Myocyte (in vitro differentiated cells): Measurements from ENCODE around the gene USP30. TPM values are rescaled to one million over a fixed set of nuclear protein-coding genes. Genes with fewer than 3 reads are reported as not detected.
A peak's percentile ranks its signal among the peaks of the same experiment; 100 is the strongest.
"Not testable (repeated sequence)": the region's sequence is repeated elsewhere in the genome, so short reads cannot be mapped to it uniquely, and the experiment has no call there.

Experiments
- DNase-seq: peaks from one replicate; pipeline ENCODE4 v3.0.0-alpha.2; 2012; ENCODE audit warnings: low read depth
- total RNA-seq: library from RNA; depleted of rRNA; stranded (reverse); fragments of >200 nt; gene quantifications from 2 replicates; pipeline ENCODE4 v1.2.3, GENCODE V29; 2014

USP30 gene
- total RNA-seq, 1 donor from 2014 or later: 16.2 TPM

DNA sequence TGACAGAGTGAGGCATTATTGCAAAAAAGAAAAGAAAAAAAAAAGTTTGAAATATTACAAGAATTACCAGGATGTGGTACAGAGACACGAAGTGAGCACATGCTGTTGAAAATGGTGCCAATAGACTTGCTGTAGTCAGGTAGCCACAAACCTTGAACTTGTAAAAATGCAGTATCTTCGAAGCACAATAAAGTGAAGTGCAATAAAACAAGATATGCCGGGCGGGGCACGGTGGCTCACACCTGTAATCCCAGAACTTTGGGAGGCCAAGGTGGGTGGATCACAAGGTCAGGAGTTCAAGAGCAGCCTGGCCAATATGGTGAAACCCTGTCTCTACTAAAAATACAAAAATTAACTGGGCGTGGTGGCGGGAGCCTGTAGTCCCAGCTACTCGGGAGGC, 2.6 kb upstream of the USP30 start:
- not testable (repeated sequence) for DNase-seq

DNA sequence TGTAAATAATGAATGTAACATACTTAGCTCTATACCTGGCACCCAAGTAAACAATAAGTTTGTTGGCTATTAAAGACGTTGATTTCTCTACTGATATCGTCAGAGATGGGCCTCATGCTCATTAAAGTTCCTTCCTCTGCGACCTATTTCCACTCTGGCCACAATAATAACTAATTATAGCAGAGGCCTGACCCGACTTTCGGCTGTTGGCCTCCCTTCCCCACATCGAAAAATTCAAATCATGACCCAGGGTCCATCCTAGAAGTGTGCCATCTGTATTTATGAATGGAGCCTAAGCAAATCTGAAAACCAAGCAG, 321 bp upstream of the USP30 start:
- DNase-seq: no peak

DNA sequence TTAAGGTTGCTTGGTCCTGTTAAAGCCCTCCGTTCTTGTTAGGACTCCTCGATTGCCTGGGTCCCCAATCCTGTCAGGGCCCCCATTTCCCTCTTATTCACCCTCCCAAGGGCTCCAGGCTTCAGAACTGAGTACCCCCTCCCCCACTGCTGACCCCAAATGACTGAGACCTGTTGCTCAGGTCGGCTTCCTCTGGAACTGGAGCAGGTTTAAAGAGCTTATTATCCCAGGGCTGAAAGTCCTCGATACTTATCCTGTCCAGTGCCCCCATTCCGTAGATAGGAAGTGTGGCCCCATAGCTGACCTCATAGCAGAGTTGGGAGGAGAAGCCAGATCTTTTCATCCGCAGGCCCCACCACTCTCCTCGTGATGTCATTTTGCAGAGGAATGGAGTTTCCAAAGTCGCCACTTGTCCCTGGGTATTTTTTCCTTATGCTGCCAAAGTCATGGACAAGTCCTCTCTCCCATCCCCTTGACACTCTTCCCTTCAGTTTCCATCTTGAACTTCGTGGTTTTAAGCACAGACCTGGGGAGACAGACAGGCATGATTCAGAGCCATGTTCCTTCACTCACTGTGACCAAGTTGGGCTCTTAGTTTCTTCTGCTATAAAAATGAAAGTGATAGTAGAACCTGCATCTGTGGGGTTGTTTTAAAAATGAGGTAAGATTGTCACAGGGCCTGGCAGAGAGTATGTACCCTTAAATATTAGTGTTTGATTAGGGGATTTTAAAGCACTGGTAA, 1.2 kb downstream of the USP30 start:
- no peak for DNase-seq

DNA sequence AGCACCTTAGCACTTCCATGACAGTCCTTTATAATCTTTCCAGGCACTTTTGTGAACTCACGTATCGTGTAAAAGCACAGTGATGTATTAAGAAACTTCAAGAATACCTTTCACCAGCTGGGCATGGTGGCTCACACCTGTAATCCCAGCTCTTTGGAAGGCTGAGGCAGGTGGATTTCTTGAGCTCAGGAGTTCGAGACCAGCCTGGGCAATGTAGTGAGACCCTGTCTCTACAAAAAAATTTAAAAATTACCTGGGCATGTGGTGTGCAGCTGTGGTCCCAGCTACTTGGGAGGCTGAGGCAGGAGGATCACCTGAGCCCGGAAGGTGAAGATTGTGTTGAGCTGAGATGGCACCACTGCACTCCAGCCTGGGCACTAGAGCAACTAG, 1.7 kb downstream of the USP30 start:
- not testable (repeated sequence) for DNase-seq

DNA sequence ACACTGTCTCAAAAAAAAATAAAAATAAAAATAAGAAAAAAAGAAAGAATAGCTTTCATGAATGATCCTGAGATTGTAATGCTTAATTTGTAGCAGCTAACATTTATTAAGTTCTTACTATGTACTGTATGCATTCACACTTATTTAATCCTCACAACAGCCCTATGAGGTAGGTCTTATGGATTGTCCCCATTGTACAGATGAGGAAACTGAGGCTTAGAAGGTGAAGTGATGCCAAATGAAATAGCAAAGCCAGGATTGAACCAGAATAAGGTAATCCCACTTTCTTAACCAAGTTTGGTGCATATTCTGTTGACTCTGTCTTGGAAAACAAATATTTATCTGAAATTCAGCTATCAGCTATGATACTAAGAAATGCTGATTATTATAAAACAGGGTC, 2.1 kb downstream of the USP30 start:
- no peak for DNase-seq

DNA sequence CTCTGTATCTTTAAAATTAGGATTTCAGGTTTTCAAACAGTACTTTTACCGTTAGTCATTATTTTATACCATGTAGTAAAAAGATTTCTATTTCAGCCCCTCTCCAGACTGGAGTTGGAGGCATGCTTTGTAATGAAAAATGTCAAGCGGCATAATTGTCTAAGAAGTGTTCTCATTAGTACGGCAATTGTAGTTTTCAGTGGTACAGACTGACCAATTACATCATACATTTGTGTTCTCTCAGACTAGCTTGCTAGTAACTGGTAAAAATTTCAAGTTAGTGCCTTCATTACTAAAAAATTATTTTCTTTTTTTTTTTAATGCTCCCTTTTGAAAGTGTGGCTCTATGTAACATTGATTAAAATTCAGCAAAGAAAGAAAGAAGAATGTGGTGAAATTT, 4.5 kb downstream of the USP30 start:
- DNase-seq: no peak

DNA sequence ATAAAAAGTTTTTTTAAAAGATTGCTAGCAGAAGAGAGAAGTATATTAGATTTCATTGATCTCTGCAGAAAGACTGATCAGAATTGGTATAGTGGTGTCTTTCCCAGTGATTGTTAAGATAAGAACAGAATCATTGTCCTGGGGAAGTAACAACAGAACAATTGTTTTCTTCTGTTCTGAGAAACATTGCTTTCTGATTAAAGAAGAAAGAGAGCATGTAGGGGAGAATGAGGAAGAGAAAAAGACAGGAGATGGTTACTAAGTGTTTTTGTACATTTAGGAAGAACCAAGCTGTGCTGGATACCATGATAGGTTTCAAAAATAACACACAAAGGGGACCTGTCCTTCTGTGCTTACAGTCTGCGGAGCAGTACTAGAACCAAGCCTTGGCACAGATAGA, 5.0 kb downstream of the USP30 start:
- DNase-seq: no peak

DNA sequence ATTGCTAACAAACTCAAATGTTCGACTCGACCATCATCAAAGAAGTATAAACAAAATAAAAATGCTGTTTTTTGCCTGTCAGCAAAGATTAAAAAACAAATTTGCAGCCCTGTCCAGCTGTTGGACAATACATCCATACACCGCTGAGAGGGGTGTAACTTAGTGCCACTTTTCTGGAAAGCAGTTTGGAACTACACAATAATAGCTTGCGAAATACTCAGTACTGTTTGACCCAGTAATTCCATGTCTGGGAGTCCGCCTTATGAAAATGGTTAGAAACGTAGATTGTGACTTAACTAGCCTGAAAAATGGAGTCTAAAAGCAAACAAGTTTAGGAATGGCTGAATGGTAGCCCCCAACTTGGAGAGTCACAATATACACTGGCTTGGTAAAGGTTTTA, 6.4 kb downstream of the USP30 start:
- DNase-seq: no peak

DNA sequence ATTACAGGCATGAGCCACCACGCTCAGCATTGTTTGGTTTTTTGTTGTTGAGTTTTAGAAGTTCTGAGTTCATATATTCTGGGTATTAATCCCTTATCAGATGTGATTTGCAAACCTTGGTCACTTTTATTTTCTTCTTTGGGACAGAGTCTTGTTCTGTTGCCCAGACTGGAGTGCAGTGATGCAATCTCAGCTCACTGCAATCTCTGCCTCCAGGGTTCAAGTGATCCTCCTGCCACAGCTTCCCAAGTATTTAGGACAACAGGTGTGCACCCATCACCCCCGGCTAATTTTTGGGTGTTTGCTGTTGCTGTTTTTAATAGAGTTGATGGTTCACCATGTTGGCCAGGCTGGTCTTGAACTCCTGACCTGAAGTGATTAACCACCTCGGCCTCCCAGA, 11.8 kb downstream of the USP30 start:
- DNase-seq: peak; percentile 28

DNA sequence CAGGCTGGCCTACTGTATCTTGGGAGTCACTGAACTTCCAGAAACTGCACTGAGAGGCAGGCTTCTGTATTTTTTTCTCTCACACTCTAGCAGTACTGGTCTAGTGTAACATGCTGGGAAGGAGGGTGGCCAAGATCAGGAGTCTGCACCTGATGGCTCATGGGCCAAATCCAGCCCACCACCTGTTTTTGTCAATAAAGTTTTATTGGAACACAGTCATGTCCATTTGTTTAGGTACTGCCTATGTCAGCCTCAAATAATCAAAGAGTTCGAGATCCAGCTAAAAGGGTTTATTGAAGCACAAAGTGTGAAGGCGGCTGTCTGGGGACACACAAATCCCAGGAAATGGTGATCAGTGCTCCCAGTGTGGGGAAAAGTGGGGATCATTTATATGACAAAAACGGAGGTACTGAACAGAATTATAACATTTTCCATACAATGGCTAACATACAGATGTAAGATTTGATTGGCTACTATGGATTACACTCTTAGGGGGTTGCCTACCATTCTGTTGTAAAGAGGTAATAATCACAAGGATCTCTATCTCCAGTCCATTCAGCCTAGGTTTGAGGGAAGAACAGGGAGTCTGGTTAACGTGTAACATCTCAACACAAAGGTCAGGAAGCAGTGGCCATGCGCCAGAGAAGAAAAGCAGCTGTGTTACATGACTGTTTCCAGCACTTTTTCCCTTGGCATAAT, 12.9 kb downstream of the USP30 start:
- peak; percentile 2 for DNase-seq

DNA sequence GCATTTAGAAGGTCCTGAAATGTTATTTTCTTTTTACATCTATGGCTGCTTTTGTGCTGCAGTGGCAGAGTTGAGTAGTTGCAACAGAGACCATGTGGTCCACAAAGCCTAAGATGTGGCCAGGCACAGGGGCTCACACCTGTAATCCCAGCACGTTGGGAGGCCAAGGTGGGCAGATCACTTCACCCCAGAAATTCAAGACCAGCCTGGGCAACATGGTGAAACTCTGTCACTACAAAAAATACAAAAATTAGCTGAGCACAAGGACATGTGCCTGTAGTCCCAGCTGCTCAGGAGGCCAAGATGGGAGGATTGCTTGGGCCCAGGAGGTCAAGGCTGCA, 13.4 kb downstream of the USP30 start:
- no peak for DNase-seq

DNA sequence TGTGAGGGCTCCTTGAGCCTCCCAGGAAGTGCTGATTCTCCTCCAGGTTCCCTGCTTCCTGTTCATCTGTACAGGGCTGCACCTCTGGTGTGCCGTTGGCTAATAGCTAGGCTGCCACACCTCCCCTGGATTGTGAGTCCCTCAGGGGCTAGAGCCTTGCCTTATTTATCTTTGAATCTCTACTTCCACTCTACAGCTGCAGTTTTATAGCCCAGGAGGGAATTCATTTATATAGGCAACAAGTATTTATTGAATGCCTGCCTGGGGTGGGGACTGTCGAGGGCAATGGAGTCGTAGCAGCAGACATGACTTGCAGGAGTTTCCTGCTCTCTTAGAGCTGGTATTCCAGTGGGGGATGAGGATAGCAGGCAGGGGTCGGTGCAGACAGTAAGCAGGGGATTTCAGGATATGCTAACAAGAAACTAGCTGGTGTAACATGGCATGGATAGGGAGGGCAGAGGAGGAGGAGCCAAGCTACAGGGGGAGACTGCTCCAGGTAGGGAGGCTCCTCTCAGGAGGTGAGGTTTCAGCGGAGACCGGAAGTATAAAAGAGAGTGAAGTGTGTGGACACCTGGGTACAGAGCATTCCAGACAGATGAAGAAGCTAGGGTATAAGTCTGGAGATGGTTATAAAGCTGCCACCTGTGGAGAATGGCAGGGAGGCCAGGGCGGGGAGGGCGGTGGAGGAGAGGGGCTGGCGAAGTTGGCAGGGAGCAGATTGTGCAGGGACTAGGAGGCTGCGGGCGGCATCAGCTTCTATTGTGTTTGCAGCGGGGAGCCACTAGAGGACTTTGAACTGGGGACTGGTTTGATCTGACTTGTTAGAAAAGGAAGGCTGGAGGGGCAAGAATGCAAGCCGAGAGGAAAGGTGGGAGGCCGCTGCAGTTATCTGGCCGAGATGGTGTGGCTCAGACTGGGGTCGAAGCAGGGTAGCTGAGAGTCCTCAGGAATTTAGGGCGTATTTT, 17.2 kb downstream of the USP30 start:
- DNase-seq: no peak

DNA sequence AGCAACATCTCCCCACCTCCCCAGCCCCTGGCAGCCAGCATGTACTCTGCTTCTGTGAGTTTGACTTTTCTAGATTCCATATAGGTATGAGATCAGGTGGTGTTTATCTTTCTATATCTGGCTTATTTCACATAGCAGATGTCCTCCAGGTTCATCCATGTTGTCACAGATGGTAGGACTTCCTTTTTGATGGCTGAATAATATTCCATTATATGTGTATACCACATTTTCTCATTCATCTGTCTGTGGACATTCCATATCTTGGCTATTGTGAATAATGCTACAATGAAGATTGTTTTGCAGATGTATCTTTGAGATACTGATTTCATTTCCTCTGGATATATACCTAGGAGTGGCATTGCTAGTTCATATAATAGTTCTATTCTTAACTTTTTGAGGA, 22.5 kb downstream of the USP30 start:
- no peak for DNase-seq

DNA sequence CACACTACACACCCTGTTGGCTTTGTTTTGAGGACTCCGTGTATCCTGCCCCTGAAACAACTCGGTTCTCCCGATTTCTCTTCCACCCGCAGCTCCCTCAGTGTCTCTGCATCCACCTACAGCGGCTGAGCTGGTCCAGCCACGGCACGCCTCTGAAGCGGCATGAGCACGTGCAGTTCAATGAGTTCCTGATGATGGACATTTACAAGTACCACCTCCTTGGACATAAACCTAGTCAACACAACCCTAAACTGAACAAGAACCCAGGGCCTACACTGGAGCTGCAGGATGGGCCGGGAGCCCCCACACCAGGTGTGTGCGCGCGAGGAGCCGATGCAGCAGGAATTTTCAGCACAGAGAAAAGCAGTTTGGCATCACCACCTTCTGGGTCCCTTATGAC, 30.4 kb downstream of the USP30 start:
- DNase-seq: no peak

DNA sequence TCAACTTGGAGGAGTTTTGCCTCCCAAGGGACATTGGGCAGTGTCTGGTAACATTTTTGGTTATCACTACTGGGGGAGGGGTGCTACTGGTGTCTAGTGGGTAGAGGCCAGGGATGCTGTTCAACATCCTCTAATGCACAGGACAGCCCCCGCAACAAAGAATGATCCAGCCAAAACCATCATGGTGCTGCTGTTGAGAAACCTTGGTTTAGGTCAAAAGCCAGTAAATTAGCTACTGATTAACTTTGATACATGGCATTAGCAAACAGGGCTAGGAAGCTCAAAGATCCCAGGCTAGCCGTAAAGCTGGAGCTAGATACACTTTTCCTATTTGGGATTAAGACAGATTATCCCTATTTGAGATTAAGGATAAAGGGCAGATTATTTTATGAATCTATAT, 32.0 kb downstream of the USP30 start:
- DNase-seq: no peak

DNA sequence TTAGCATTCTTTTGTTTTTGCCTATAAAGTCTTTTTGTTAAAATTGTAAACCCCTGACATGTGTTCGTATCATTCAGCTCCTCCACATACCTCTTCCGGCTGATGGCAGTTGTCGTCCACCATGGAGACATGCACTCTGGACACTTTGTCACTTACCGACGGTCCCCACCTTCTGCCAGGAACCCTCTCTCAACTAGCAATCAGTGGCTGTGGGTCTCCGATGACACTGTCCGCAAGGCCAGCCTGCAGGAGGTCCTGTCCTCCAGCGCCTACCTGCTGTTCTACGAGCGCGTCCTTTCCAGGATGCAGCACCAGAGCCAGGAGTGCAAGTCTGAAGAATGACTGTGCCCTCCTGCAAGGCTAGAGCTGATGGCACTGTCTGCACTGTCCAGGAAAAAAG, 33.2 kb downstream of the USP30 start:
- no peak for DNase-seq

DNA sequence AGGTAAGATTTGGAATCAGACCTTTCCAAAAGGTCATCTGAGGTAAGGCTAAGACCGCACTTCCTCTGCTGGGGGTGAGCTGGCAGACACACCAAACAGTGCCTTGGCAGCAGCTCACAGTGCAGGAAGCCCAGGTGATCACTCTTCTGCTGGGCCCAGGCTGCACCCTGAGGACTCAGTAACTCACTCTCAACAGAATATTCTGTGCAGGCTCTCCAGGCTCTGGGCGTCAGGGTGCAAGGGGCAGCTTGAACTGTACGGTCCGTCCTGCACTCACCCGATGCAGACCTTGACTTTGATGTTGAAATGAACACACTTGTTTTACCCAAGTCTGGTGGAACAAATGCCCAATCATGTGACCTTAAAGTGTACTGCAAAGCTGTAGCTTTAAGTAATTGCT, 34.9 kb downstream of the USP30 start:
- DNase-seq: no peak

DNA sequence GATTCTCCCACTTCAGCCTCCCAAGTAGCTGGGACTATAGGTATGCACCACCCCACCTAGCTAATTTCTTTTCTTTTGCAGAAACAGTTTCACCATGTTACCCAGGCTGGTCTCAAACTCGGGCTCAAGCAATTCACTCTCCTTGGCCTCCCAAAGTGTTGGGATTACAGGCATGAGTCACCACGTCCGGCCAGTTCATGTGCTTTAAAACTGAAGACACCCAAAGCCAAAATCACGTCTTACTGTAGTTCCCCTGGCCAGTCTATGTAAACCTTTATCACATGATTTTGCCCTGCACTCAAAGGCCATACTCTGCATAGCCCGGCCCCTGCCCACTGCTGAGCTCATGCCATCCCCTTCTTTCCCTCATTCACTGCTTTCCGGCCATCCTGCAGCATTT, 36.4 kb downstream of the USP30 start:
- DNase-seq: no peak

DNA sequence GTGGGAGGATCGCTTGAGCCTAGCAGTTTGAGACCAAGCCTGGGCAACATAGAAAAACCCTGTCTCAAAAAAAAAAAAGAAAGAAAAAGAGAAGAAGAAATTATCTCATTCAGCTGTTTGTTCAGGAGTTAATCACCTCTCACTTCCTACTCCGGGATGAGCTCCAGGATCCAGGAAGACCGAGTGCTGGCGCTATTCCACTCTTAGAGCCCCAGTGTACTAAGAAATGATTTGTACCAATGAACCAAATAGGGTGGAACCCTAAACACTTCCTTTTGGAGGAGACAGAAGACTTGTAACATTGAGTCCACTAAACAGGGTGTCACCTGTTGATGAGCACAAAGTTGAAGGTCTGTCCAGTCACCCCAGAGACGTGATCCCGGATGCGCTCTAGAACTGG, 37.3 kb downstream of the USP30 start:
- no peak for DNase-seq

DNA sequence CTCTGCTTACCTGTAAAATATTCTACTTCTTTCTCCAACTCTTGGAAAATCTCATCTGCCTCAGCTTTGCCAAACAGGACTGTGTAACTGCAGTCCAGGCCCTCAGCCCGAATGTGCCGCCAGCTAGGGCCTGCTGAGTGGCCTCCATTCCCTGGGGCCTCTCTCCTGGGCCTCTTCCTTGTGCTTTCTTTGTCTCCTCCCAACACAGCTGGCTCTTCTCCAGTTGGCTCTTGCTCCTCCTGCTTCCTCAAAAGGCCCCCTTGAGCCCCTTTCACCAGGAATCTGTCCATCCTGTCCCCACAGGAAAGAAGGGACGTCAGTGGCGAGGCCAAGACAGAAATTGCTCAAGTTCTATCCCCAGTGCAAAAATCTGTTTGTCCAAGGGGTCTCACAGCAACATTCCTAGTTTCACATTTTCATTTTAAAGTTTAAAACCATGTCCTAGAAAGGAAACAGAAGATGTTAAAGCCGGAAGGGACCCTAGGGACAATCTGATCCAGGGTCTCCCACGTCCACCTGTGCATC, 40.2 kb downstream of the USP30 start:
- DNase-seq: no peak

DNA sequence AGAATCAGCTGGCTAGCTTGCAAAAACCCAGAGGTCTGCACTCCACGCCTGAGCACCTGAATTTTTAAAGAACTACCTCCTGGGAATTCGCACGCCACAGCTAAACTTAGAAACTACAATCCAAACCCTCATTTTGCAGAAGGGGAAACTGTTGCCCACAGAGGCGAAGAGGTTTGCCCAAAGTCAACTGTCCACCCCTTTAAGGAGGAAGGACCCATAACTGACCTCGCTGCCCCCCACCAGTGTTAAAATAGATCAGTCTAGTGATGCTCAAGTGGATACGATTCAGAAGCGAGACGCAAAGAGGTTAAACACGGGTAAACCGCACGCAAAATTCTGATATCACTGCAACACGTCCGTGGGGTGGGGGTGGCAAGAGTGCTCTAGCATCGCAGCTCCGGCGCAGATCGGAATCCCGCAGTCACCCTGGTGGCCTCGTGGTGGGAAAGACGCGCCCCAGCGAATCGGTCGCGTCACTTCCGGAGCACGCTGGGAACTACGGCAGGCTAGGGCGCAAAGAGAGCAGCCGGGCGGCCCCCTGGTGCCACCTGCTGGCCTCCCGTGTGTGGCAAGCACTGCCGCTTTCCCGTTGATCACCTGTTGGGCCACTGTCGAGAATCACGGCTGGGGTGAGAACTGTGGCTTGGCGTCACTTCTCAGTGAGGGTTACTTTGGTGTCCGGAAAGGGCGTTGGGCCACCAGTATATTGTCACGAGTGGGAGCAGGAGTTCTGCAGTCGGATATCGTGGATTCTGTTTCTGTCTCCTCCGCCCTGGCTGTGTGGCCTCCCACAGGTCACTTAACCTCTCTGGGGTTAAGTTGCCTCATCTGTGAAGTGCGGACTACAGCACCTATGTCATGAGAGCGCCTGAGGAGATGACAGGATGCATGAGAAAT, 40.9 kb downstream of the USP30 start, which contains the start of gene ALKBH2:
TSS of gene ALKBH2 (minus strand) at position 451 of the 897 bp plus-strand sequence. CDS start 686 bp downstream, outside the sequence.
- DNase-seq: peak; percentile 93
